NCI-H1694 treated with DMSO at 0.1 percent for 48 hours (cell line): ENCODE results near the gene SLC39A6.
"Not testable (repeated sequence)": the region's sequence is repeated elsewhere in the genome, so short reads cannot be mapped to it uniquely, and the experiment has no call there.

ENCODE experiments used
- DNase-seq: peaks from one replicate; lab custom pipeline; 2025; lab: John Stamatoyannopoulos, UW

SLC39A6 gene

GRCh38 chr18:36139245-36139644 lies 10.1 kb upstream of the SLC39A6 start:
- DNase-seq = no peak

- DNase-seq = no peak
These were observed 6.1 kb upstream of the SLC39A6 start for GRCh38 chr18:36135264-36135663.

- DNase-seq = no peak
These were observed 3.6 kb upstream of the SLC39A6 start for GRCh38 chr18:36132756-36133155.

GRCh38 chr18:36131692-36132483 lies 2.7 kb upstream of the SLC39A6 start:
- no peak for DNase-seq

GRCh38 chr18:36130883-36131653 lies 1.9 kb upstream of the SLC39A6 start:
- no peak for DNase-seq

- DNase-seq = no peak
These were observed 1.1 kb upstream of the SLC39A6 start for GRCh38 chr18:36130039-36130831.

- DNase-seq = no peak
These were observed 237 bp downstream of the SLC39A6 start for GRCh38 chr18:36128907-36129299.

GRCh38 chr18:36128530-36128870 lies 640 bp downstream of the SLC39A6 start:
- no peak for DNase-seq

- DNase-seq = no peak
These were observed 1.2 kb downstream of the SLC39A6 start for GRCh38 chr18:36127836-36128529.

- DNase-seq = no peak
These were observed 2.5 kb downstream of the SLC39A6 start for GRCh38 chr18:36126668-36127067.

GRCh38 chr18:36124841-36125240 lies 4.3 kb downstream of the SLC39A6 start:
- DNase-seq = no peak

- DNase-seq = no peak
These were observed 8.8 kb downstream of the SLC39A6 start for GRCh38 chr18:36120297-36120696.

GRCh38 chr18:36116771-36117170 lies 12.4 kb downstream of the SLC39A6 start:
- not testable (repeated sequence) for DNase-seq

- DNase-seq = no peak
These were observed 14.4 kb downstream of the SLC39A6 start for GRCh38 chr18:36114738-36115137.

GRCh38 chr18:36114251-36114650 lies 14.9 kb downstream of the SLC39A6 start:
- DNase-seq = no peak

- DNase-seq = no peak
These were observed 16.8 kb downstream of the SLC39A6 start for GRCh38 chr18:36112302-36112701.

- DNase-seq = no peak
These were observed 19.4 kb downstream of the SLC39A6 start for GRCh38 chr18:36109737-36110136.

GRCh38 chr18:36108601-36109000 lies 20.5 kb downstream of the SLC39A6 start:
- DNase-seq = no peak

- DNase-seq = no peak
These were observed 20.9 kb downstream of the SLC39A6 start for GRCh38 chr18:36108196-36108595.

- no peak for DNase-seq
These were observed 21.7 kb downstream of the SLC39A6 start for GRCh38 chr18:36107477-36107876.

GRCh38 chr18:36104749-36105148 lies 24.4 kb downstream of the SLC39A6 start:
- DNase-seq = no peak

- no peak for DNase-seq
These were observed 27.2 kb downstream of the SLC39A6 start for GRCh38 chr18:36101943-36102342.
